CD14-positive monocyte (primary cell): ENCODE measurements around the gene BMP2K. TPM values are rescaled to one million over a fixed set of nuclear protein-coding genes. Genes with fewer than 3 reads are reported as not detected.

Experiments
- DNase-seq, 3 donors: peaks; one replicate each; pipeline ENCODE4 v3.0.0-alpha.2; 2011 to 2022
- H2AFZ ChIP-seq: 2 replicates; pipeline ENCODE4 v1.6.0; 2012; ENCODE audit warnings: mild to moderate bottlenecking, low read depth, low read length, inconsistent platforms; ENCODE audit not compliant: insufficient read depth, poor library complexity, severe bottlenecking
- H3K27ac ChIP-seq, 2 donors: 1 replicate in 1 of 2; 2 replicates in 1 of 2; pipeline ENCODE4 v1.5.1; 2012 to 2013; ENCODE audit warnings: low read length in 2 of 2, control low read depth in 1 of 2, inconsistent platforms in 1 of 2, low read depth in 1 of 2, mild to moderate bottlenecking in 1 of 2
- H3K27me3 ChIP-seq, 2 donors: one replicate each; pipeline versions ENCODE4 v1.6.0 to v1.6.1; 2011 to 2013; ENCODE audit warnings: low read length in 2 of 2; ENCODE audit not compliant: control insufficient read depth in 2 of 2, insufficient read depth in 2 of 2
- H3K36me3 ChIP-seq, 2 donors: replicated peaks in 1 of 2; 1 replicate in 1 of 2; 2 replicates in 1 of 2; pipeline versions ENCODE4 v1.5.1 to v1.6.1; 2012 to 2013; ENCODE audit warnings: low read length in 2 of 2, control low read depth in 1 of 2, inconsistent platforms in 1 of 2, mild to moderate bottlenecking in 1 of 2; ENCODE audit not compliant: insufficient read depth in 2 of 2, control insufficient read depth in 1 of 2
- H3K4me1 ChIP-seq, 2 donors: 1 replicate in 1 of 2; 2 replicates in 1 of 2; pipeline versions ENCODE4 v1.5.1 to v1.6.1; 2012 to 2013; ENCODE audit warnings: low read length in 2 of 2, control low read depth in 1 of 2, inconsistent platforms in 1 of 2, mild to moderate bottlenecking in 1 of 2, moderate library complexity in 1 of 2; ENCODE audit not compliant: insufficient read depth in 2 of 2, control insufficient read depth in 1 of 2
- H3K4me2 ChIP-seq: replicated peaks from 2 replicates; pipeline ENCODE3; 2012; ENCODE audit warnings: low read length, moderate library complexity, mild to moderate bottlenecking; ENCODE audit not compliant: poor library complexity, severe bottlenecking; ENCODE audit errors: extremely low read depth
- H3K4me3 ChIP-seq, 3 experiments: fragments of 200-600 bp in 1 of 3; sonication (generic) in 1 of 3; replicated peaks in 1 of 3; 1 replicate in 2 of 3; 2 replicates in 1 of 3; pipeline ENCODE4 v1.5.1; 2011 to 2013; ENCODE audit warnings: low read length in 3 of 3, mild to moderate bottlenecking in 3 of 3, control low read depth in 2 of 3, low read depth in 2 of 3, inconsistent platforms in 1 of 3, moderate library complexity in 1 of 3
- H3K79me2 ChIP-seq: 2 replicates; pipeline ENCODE4 v1.6.0; 2012; ENCODE audit warnings: mild to moderate bottlenecking, control low read depth, inconsistent platforms, low read length, moderate library complexity; ENCODE audit not compliant: insufficient read depth
- H3K9ac ChIP-seq: 2 replicates; pipeline ENCODE4 v1.6.0; 2017; ENCODE audit warnings: low read length, mild to moderate bottlenecking; ENCODE audit not compliant: insufficient read depth, poor library complexity, severe bottlenecking
- H3K9me3 ChIP-seq, 2 donors: replicated peaks in 1 of 2; 1 replicate in 1 of 2; 2 replicates in 1 of 2; pipeline versions ENCODE4 v1.5.1 to v1.6.1; 2012 to 2013; ENCODE audit warnings: low read length in 2 of 2, control low read depth in 1 of 2; ENCODE audit not compliant: control insufficient read depth in 1 of 2, insufficient read depth in 1 of 2
- H4K20me1 ChIP-seq: 2 replicates; pipeline ENCODE4 v1.6.0; 2012; ENCODE audit warnings: mild to moderate bottlenecking, low read length, control low read depth, moderate library complexity; ENCODE audit not compliant: insufficient read depth
- H3K27ac Mint-ChIP-seq, 7 donors: one replicate each; pipeline ENCODE4 v1.8.0; 2020; ENCODE audit warnings: mild to moderate bottlenecking in 7 of 7, mixed read lengths in 7 of 7, moderate library complexity in 6 of 7, inconsistent platforms in 2 of 7
- H3K27me3 Mint-ChIP-seq, 3 donors: one replicate each; pipeline ENCODE4 v1.8.0; 2021 to 2022; ENCODE audit warnings: low read depth in 3 of 3, mild to moderate bottlenecking in 3 of 3, mixed read lengths in 3 of 3, moderate library complexity in 3 of 3, inconsistent platforms in 1 of 3
- H3K36me3 Mint-ChIP-seq, 2 donors: one replicate each; pipeline ENCODE4 v1.8.0; 2020; ENCODE audit warnings: mixed read lengths in 2 of 2, inconsistent platforms in 1 of 2, mild to moderate bottlenecking in 1 of 2
- H3K4me1 Mint-ChIP-seq: one replicate; pipeline ENCODE4 v1.8.0; 2020; ENCODE audit warnings: mild to moderate bottlenecking, mixed read lengths
- H3K4me3 Mint-ChIP-seq, 2 donors: one replicate each; pipeline ENCODE4 v1.8.0; 2020; ENCODE audit warnings: mild to moderate bottlenecking in 2 of 2, mixed read lengths in 2 of 2, moderate library complexity in 1 of 2
- H3K9me3 Mint-ChIP-seq, 7 donors: one replicate each; pipeline ENCODE4 v1.8.0; 2020 to 2022; ENCODE audit warnings: mixed read lengths in 7 of 7, mild to moderate bottlenecking in 6 of 7, moderate library complexity in 6 of 7, inconsistent platforms in 2 of 7
- CTCF ChIP-seq: fragments of 200-600 bp; IDR thresholded peaks from one replicate; pipeline ENCODE4 v1.8.0; 2022; ENCODE audit warnings: antibody characterized with exemption, mild to moderate bottlenecking
- WGBS: methylation state at CpG from one replicate; pipeline ENCODE4 v1.1.5; 2013; ENCODE audit warnings: missing lambda C conversion rate; ENCODE audit not compliant: insufficient coverage; 5-methylcytosine and 5-hydroxymethylcytosine counted together
- intact Hi-C, 2 donors: fragments of 100-400 bp; cut with micrococcal nuclease; formaldehyde crosslinking; loops; one replicate each; pipeline versions ENCODE4 v1.15.0 to v1.15.1; 2023
- polyA plus RNA-seq, 3 donors: library from polyadenylated mRNA; depleted of rRNA in 1 of 3; unstranded in 2 of 3; stranded (reverse) in 1 of 3; fragments of 300-500 nt in 2 of 3; fragments of >200 nt in 1 of 3; fragmentation: Illumina TruSeq in 2 of 3; gene quantifications; 1 replicate in 2 of 3; 2 replicates in 1 of 3; pipeline ENCODE4 v1.2.3, GENCODE V29; 2012 to 2021

Gene BMP2K
- polyA plus RNA-seq, 3 donors: 11.8 to 39.7 (median 21.6) TPM

DNA sequence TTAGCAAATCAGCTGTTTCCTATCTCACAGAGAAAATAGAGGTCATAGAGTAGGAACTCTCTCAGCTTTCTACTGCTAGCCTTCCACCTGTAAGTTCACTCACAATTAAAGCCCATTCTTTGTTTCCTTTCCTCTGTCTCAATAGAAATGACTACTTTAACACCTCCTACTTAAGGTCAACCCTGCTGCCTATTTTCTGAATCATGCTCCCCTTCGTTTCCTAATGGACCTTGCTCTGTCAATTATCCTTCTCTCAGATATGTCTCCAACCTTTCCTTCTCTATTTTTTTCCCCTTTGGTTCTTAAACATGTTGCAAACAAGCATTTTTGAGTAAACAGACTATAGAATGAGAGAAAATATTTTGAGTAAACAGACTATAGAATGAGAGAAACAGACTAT lies 168.2 kb downstream of the BMP2K start:
- H3K27ac ChIP-seq: no peak overlapping the region
- no peak for DNase-seq
- H3K4me2 ChIP-seq: no peak overlapping the region
- no peak overlapping the region for H3K9ac ChIP-seq
- Mint-ChIP-seq H3K27ac (no peak overlapping the region), H3K4me3 (no peak overlapping the region), H3K27me3 (peaks cover 0 to 2% (median 1%) of the 10 kb centered on the region in 3 donors), H3K4me1 (peaks cover 34% of the 10 kb centered on the region), H3K9me3 (peaks cover 0 to 2% (median 0%) of the 10 kb centered on the region in 7 donors), H3K36me3 (no peaks in the 10 kb centered on the region)
- H4K20me1 ChIP-seq: no peaks in the 10 kb centered on the region
- H3K79me2 ChIP-seq: no peaks in the 10 kb centered on the region
- no peak overlapping the region for H3K4me3 ChIP-seq
- no peaks in the 10 kb centered on the region for H3K9me3 ChIP-seq
- intact Hi-C loops: no loop called here
- TF ChIP-seq CTCF: no peak
- H3K4me1 ChIP-seq: peaks cover 27 to 34% of the 10 kb centered on the region in 2 donors
- no peaks in the 10 kb centered on the region for H3K27me3 ChIP-seq
- no CpG with 5 or more reads among the region's 1 CpG for WGBS
- H3K36me3 ChIP-seq: no peaks in the 10 kb centered on the region
- H2AFZ ChIP-seq: no peak overlapping the region

GRCh38 chr4:78945651-78946179 lies 169.6 kb downstream of the BMP2K start:
- no peak for DNase-seq
- Histone ChIP-seq H3K4me1 (peaks cover 20 to 26% of the 10 kb centered on the region in 2 donors), H3K4me3 (no peak overlapping the region), H2AFZ (no peak overlapping the region), H4K20me1 (no peaks in the 10 kb centered on the region), H3K4me2 (no peak overlapping the region), H3K9me3 (no peaks in the 10 kb centered on the region), H3K9ac (no peak overlapping the region), H3K27me3 (no peaks in the 10 kb centered on the region), H3K27ac (no peak overlapping the region), H3K36me3 (no peaks in the 10 kb centered on the region), H3K79me2 (no peaks in the 10 kb centered on the region)
- intact Hi-C loops: no loop called here
- no peak for TF ChIP-seq CTCF
- H3K9me3 Mint-ChIP-seq: peaks cover 0 to 2% (median 0%) of the 10 kb centered on the region in 7 donors
- no peaks in the 10 kb centered on the region for H3K36me3 Mint-ChIP-seq
- no peak overlapping the region for H3K4me3 Mint-ChIP-seq
- H3K4me1 Mint-ChIP-seq: peaks cover 27% of the 10 kb centered on the region
- 86% methylated on average over 1 of the region's 3 CpGs for WGBS
- H3K27ac Mint-ChIP-seq: no peak overlapping the region
- peaks cover 0 to 1% (median 1%) of the 10 kb centered on the region in 3 donors for H3K27me3 Mint-ChIP-seq
